NAMALWA (cell line): Measurements from ENCODE around the gene EFHD1.
"Not testable (repeated sequence)": the region's sequence is repeated elsewhere in the genome, so short reads cannot be mapped to it uniquely, and the experiment has no call there.

Source experiments
- DNase-seq: peaks from one replicate; pipeline ENCODE4 v3.0.0-alpha.2; 2015; ENCODE audit warnings: low spot score

The EFHD1 gene

DNA sequence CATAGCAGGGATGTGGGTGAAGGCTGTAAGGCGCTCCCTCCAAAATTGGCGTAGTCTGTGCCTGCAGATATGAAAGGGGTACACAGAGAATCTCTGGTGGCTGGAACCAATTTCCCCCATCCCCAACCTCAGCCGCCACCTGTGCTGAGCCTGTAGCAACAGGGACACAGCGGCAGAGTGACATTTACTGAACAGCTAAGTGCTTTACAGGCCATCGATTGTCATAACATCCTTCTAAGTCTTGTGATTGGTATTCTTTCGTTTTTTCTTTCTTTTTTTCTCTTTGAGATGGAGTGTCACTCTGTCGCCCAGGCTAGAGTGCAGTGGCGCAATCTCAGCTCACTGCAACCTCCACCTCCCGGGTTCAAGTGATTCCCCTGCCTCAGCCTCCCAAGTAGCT, 12.2 kb upstream of the EFHD1 start:
- DNase-seq: no peak

DNA sequence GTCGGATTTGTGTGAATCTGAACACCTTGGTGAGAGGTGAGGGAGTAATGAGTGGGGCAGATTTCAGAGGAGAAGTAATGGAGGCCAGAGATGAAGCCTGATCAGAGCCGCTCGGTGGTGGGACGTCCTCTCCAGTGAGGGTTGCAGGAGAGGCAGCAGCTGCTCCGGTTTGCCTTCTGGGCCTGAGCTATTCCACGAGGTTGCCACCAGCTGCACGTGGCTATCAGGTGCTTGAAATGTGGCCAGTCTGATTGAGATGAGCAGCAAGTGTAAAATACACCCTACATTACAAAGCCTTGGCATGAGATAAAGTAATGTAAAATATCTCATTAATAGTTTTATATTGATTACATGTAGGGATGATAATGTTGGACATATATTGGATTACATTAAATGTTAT, 10.8 kb upstream of the EFHD1 start:
- no peak for DNase-seq

DNA sequence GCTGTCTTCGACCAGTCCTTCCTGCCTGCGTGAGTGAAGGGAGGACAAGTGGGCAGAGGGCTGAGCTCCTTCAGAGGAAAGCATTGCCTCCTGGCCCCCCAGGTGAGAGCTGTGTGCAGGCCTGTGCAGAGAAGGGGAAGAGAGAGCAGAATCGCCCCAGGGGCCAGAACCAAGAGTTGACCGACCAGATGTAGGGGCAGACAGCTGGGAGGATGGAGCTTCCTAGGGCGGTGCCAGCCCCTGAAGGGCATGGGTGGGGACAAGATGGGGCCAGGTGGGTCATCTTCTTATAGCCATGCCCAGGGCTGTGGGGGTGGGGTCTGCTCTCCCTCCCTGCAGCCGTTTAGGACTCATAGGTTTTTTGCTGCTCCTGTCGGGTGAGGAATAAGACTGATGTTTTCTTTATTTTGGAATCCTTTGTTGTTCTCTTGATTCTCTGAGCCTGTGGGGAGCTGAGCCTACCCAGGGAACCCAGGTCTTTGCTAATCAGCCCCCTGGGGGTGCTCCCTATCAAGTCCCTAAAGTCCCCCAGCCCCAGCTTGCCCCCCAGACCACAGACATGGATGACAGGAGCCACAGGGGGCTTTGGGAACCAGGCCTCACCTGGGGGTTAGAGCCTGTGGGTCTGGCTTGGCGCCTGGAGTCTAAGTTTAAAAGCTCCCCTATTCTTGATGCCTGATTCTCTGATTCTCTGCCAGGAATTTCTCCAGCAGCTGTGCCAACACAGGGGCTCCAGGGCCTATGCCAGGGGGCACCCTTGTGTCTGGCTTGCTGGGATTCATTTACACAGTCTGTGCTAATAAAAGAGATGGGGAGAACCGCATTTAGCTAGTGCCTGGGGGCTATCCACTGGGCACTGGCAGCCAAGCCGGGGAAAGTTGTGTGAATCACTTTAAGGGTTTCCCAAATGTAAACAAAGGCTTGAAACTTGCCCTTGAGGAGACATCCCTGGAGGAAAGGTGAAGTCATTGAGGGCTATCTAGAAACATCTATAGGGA, 9.3 kb upstream of the EFHD1 start:
- no peak for DNase-seq

DNA sequence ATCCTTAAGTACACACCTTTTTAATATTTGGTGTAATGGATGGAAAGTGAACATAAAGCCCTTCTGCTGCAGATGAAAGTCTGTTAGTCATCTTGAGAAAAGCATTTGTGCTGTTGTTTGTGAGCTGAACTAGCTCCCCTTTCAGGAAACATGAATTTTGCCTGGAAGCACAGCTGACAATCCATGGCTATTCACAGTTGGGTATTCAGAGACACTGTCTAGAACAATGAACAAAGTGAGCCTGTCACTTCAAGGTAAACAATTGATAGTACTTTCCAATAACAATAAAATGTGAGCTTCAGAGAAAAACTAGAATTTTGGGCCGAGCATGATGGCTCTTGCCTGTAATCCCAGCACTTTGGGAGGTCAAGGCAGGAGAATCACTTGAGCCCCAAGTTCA, 6.8 kb upstream of the EFHD1 start:
- no peak for DNase-seq

DNA sequence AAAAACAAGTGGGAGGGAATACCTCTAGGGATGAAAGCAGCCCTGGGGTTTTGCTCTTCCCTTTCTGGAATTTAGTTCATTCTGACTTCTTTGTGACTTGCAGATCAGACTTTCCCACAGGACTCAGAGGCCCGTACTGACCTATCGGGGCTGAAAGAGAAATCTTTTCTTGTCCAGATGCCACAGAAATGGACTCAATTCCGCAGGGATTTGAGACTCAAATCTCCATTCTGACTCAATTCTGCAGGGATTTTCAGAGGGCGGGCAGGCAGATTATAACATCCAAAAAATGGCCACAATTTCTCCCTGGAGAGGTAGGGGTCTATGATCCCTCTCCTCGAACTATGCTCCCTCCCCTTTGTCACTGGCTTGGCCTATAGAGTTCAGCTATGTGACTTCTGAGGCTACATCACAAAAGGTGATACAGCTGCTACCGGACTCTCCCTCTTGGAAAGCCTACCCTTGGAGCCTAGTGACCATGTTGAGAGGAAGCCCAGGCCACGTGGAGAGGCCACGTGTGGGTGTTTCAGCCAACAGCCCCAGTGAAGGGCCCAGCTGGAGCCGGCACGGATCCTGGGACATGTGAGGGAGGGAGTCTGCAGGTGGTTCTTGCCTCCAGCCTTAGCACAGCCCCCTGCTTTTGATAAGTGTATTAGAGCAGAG, 4.8 kb upstream of the EFHD1 start:
- no peak for DNase-seq

DNA sequence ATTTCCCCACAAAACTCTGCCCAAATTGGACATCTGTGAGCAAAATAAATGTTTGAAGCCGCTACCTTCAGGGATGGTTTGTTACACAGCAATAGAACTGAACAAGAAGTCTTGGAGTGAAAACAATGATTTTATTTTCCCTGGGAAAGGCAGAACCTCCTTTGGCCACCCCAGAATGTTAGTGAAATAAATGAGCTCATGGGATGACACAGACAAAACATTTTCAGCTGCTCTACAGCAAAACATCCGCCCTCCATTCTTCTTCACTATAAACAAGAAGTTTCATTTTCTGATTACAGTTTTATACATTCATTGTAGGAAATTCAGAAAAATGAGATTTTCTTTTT, 4.3 kb upstream of the EFHD1 start:
- no peak for DNase-seq

DNA sequence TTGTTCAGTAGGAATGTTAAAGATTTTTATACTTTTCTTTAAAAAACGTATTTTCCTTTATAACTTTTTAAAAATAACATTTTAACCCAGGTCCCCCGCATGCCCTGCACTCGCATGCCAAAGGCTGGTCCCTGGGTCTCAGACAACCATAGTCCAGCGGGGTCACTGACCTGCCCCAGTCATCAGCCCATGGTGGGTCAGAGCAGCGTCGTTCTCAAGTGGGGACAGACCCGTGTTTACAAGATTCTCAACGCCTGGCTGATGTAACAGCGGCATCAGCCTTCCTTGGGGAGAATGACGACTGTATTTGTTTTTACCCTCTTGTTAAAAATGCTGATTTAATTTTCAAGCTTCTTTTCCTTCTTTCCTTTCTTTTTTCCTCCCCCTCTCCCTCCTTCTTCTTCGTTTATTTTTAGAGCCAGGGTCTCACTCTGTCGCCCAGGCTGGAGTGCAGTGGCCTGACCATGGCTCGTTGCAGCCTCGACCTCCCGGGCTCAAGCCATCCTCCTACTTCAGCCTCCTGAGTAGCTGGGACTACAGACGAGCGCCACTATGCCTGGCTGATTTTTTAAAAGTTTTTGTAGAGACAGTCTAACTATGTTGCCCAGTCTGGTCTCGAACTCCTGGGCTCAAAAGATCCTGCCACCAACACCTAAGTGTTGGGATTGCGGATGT, 1.0 kb upstream of the EFHD1 start:
- no peak for DNase-seq

DNA sequence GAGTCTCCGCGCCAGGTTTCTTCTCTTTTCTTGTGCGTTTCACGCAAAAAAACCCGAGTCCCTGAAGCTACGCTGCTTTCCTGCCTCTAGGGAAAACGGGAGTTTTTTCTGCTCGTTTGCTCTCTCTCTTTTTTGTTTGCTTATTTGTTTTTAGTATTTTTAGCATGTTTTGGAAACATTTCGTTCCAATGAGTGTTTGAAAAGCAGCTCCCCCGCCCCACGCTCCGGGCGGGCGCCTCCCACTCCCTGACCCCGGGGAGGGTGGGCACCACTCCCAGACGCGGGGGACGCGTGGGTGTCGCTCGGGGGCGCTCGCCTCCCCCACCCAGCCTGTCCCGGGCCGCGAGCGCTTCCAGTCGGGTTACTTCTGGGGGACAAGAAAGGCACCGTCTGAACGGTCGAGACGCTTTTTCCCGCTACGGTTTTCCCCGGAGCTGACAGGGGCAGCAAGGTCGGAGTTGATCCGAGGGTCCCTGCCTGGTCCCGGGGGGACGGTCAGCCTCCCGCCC, 446 bp upstream of the EFHD1 start:
- DNase-seq: no peak

DNA sequence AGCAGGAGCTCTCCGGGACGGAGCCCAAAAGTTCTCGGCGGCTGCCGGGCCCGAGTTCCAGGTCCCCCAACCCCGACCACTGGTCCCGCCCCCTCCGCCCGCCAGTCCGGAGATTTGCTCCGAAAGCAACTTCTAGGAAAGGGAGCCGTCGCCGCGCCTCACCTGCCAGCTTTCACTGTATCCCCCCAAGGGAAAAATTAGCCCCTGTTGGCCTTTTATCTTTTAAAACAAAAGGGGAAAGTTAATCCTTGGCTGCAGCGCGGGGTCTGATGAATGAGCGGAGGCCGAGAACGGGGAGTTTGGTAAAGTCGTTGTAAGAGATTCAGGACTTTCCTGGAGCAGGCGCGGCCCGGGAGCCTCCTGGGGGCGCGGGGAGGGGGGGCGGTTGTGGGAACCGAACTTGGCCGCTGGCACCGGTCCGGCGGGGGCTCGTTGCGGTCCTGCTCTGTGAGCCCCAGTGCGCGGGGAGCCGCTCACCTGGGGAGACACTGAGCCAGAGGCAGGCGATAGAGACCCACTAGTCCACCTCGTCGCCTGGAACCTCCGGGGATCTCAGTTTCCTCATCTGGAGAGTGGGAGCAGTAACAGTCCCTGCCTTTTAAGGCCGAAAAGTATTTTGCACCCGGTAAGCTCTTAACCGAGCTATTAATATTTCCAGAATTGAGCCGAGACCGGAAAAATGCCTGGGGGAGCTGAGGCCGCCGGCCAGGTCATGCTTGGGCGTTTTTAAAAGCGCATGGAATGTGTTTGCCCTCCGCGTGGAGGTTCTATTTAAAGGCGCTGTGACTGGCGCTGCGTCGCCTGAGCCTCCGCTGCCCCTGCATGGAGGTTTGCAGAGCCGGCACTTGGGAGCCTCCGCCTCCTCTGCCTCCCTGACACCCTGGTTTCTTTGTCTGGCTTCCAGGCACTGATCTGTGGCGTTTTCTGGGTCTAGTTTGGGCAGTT, 1.1 kb downstream of the EFHD1 start:
- DNase-seq: no peak

DNA sequence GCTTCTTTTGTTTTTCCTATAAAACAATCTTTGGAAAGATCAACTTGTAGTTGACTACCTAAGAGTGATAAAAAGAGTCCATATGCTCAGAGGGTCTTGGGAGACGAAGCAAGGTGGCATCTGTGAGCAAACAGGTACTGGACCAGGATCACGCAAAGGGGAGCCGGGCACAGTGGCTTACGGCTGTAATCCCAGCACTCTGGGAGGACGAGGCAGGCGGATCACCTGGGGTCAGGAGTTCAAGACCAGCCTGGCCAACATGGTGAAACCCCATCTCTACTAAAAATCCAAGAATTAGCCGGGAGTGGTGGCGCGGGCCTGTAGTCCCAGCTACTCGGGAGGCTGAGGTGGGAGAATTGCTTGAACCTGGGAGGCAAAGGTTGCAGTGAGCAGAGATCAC, 2.0 kb downstream of the EFHD1 start:
- not testable (repeated sequence) for DNase-seq

DNA sequence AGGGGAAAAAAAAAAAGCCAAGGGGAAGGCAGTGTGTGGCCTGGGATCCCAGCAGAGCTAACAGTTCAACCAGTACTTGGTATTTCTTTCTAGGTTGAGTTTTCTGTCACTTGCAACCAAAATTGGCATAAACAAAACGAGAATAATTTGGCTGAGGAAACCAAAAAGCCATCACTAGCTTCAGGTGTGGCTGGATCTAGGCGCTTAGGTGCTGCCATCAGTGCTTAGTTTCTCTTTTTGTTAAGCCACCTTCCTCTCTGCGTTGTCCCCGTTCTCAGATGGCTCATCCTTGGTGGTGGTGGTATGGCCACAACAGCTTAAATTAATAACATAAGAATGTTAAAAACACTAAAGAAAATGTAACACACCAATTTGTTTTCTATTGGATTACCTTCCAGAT, 2.4 kb downstream of the EFHD1 start:
- DNase-seq: no peak

DNA sequence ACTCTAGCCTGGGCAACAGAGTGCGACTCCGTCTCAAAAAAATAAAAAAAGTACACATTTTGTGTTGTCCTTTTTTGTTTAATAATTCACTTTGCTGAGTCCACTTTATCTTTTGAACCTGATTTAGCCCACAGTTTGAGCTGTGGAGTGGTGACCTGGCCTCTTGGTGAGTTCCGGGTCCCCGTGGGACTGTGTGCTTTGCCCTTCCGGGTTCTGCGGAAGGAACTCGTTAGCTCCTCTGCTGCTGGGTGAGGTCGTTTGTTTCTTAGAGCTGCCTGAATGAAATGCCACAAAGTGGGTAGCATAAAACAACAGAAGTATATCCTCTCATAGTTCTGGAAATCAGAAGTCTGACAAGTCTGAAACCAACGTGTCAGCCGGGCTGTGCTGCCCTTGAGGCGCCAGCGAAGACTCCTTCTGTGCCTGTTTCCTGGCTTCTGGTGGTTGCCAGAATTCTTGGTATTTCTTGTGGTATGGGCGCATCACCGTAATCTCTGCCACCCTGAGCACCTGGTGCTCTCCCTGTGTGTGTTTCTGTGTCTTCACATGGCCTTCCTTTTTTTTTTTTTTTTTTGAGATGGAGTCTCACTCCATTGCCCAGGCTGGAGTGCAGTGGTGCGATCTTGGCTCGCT, 3.5 kb downstream of the EFHD1 start:
- no peak for DNase-seq

DNA sequence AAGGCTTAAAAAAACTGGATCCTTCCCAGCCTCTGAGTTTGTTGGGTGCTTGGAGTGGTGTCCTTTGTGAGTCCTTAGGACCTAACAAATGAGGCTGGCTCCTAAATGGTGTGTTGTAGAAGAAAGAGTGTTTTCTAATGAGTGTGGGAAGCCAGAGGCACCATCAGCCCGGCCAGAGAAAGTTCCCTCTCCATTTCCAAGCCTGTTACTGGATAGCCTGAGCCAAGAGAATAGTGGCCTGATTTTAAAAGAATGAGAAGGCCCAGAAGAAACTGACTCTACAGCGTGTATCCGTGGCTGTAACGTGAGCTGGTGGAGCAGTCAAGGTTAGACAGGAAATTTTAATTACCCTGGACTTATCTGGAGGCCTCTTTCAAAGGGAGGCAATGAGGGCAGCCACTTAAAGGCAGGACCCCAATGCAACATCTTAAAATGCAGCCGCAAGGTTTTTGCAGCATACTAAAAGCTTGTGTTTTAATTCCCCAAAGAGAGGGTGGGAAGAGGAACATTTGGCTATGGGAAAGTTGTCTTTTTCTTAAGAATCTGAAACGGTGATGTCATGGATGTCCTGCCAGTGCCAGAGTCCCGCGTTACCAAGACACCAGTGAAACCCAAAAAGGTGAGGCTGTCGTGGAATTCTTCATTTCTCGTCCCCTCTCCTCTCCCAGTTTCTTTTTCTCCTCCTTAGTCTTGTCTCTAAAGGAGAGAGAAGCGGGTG, 4.6 kb downstream of the EFHD1 start:
- no peak for DNase-seq

DNA sequence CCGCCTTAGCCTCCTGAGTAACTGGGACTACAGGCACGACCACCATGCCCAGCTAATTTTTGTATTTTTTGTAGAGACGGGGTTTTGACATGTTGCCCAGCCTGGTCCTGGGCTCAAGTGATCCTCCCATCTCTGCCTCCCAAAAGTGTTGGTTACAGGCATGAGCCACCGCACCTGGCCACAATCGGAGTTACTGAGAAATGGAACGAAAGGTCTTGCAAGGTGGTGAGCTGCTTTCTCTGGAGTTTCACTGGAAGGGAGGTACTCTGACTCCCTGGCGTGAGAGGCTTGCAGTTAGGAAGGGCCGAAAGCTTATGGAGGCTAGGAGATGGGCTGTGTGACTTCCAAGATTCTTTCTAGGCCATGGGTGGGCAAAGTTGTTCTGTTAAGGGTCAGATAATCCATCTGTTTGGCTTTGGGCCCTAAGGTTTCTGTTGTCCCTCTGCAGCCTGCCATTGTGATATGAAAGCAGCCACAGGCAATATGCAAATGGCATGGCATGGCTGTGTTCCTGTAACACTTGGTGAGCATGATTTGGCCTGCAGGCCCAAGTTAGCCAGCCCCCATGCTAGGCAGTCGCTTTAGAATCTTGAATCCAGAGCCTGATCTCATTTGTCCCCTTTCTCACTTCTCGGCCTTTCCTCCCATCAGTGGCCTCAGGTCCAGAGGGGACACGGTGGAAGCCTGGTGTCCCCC, 7.9 kb downstream of the EFHD1 start:
- no peak for DNase-seq

DNA sequence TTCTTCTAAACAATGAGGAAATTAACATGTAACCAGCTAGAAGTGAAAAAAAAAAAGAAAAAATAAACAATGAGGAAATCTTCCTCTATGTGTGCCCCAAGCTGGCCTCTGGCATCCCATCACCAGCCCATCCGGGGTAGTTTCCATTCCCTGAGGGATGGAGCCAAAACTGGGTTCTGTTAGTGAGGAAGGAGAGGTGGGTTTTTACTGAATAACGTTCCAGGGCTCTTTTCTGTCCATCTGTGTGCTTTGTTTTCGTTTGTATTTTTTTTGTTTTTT, 9.7 kb downstream of the EFHD1 start:
- no peak for DNase-seq

DNA sequence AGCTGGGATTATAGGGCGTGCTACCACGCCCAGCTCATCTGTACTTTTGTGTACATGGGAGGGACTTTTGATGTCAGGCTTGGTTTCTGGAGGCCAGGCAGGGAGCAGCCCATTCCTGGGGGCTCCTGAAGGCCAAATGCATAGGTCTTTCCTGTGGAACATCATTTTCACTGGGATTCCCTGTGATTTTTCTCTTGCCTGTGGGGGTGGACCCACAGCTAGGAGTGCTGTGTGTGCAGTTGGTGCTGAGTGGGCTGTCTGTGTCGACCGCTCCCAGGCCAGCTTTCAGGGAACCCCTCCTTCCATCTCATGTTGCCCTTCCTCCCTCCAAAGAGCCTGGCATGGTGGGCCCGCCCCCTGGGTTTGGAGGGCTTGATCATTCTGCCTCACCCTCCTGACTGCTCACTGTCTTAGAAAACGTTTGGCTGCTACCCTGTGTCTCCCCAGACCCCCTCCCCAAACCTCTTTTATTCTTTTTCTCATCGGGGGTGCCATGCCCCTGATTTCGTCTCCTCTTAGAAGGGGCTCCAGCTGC, 10.5 kb downstream of the EFHD1 start:
- no peak for DNase-seq

DNA sequence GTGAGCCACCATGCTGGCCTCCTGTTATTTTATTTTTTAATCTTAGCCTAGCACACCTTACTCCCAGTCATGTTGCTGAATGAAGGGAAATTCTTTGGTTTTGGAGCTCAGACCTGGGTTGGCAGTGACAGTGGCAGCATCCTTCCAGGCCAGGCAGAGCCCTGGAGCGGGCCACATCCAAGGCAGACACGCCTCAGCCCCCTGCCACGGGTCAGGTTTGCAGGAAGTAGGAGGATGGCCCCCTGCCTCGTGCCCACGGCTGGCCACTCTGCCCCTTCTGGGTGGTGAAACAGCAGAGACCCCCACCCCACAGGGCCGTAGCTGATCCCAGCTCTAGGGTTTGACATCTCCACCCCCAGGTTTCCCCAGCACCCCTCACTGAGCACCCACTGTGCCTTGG, 11.7 kb downstream of the EFHD1 start:
- DNase-seq: no peak

DNA sequence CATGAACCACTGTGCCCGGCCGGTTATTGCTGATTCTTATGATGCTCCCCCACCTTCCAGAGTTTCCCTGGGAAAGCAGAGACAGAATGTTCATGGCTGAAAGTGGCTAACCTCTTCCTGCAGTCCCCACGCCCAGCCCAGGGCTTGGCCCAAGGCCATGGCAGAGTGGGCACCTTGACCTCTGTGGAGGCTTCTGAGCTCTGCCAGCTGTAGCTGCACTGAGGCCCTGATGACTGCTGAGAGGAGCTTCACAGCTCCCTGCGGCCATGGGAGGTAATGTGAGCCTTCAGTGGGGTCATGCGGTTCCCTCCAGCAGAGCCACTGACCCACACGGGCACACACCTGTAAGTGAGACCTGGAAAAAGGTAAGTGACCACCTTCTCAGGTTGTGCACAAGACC, 13.3 kb downstream of the EFHD1 start:
- DNase-seq: no peak

DNA sequence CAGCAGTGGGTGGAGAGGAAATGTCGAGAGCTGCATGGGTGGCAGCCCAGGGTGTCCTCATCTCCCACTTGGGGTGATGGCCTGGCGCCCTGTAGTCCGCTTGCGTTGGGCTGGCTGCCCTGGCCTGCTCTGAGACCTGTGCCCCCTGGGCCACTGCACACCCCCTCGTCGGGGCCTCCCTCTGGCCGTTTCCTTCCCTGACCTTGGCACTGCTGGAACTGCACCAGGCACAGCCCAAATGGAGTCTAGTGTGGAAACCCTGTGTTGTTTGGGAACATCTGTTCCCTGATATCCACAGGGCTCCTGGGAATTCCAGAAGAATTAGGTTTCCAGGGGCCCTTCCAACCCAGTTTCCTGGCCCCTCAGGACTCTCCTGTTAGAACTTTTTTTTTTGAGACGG, 13.9 kb downstream of the EFHD1 start:
- no peak for DNase-seq

DNA sequence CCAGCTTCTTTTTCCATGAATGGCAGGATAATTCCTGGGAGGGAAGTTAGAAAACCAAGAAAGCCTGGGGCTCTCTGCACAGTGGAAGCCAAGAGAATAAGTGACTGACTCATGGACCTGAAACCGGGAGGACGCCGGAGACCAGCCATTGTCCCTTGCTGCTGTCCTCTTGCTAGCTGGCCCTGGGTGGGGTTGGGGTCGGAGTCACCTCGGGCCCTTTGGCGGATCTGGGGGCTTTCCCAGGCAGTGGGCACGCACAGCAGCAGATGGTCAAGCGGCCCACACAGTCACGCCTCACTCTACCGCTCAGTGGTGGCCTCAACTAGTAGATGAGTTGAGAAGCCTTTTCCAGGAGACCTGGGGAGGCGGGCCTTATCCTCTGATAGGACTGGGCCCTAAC, 15.6 kb downstream of the EFHD1 start:
- DNase-seq: no peak
